ENCODE data around the gene HMGCS2.

DNA sequence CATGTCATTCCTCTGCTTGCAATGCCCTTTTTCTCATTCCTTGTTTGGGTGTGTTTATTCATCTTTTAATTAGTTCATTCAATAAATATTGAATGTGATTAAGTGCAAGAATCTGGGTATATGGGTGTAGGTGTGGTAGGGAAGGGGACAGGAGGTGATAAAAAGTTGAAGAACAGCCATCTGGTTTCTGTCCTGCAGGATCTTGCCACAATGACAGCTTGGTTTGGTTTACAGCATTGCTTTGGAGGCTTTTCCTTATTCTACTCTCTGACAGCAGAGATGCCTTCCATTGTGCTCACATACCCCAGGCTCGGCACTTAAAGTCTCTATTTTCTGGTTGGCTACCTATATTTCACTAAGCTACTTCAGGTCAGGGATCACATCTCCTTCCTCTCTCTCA, 45.6 kb upstream of the HMGCS2 start:
- TF ChIP-seq KLF16 (tag by site-specific recombination; IDR thresholded peaks at IDR 0.05) = no peak
- TF ChIP-seq ZNF76 (tag by site-specific recombination; IDR thresholded peaks at IDR 0.05; ENCODE audit: borderline replicate concordance, low read depth) = no peak
- TF ChIP-seq ZNF24 (tag by site-specific recombination; IDR thresholded peaks at IDR 0.05) = no peak
- TF ChIP-seq, protein P1, sequence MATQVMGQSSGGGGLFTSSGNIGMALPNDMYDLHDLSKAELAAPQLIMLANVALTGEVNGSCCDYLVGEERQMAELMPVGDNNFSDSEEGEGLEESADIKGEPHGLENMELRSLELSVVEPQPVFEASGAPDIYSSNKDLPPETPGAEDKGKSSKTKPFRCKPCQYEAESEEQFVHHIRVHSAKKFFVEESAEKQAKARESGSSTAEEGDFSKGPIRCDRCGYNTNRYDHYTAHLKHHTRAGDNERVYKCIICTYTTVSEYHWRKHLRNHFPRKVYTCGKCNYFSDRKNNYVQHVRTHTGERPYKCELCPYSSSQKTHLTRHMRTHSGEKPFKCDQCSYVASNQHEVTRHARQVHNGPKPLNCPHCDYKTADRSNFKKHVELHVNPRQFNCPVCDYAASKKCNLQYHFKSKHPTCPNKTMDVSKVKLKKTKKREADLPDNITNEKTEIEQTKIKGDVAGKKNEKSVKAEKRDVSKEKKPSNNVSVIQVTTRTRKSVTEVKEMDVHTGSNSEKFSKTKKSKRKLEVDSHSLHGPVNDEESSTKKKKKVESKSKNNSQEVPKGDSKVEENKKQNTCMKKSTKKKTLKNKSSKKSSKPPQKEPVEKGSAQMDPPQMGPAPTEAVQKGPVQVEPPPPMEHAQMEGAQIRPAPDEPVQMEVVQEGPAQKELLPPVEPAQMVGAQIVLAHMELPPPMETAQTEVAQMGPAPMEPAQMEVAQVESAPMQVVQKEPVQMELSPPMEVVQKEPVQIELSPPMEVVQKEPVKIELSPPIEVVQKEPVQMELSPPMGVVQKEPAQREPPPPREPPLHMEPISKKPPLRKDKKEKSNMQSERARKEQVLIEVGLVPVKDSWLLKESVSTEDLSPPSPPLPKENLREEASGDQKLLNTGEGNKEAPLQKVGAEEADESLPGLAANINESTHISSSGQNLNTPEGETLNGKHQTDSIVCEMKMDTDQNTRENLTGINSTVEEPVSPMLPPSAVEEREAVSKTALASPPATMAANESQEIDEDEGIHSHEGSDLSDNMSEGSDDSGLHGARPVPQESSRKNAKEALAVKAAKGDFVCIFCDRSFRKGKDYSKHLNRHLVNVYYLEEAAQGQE (tag by site-specific recombination; IDR thresholded peaks at IDR 0.05) = no peak
- no peak for TF ChIP-seq ZBTB21 (tag by site-specific recombination; IDR thresholded peaks at IDR 0.05)
- TF ChIP-seq ZNF10 (tag by site-specific recombination; IDR thresholded peaks at IDR 0.05) = no peak
- TF ChIP-seq, protein P2, sequence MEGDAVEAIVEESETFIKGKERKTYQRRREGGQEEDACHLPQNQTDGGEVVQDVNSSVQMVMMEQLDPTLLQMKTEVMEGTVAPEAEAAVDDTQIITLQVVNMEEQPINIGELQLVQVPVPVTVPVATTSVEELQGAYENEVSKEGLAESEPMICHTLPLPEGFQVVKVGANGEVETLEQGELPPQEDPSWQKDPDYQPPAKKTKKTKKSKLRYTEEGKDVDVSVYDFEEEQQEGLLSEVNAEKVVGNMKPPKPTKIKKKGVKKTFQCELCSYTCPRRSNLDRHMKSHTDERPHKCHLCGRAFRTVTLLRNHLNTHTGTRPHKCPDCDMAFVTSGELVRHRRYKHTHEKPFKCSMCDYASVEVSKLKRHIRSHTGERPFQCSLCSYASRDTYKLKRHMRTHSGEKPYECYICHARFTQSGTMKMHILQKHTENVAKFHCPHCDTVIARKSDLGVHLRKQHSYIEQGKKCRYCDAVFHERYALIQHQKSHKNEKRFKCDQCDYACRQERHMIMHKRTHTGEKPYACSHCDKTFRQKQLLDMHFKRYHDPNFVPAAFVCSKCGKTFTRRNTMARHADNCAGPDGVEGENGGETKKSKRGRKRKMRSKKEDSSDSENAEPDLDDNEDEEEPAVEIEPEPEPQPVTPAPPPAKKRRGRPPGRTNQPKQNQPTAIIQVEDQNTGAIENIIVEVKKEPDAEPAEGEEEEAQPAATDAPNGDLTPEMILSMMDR (tag by site-specific recombination; IDR thresholded peaks at IDR 0.05) = no peak
- TF ChIP-seq ZNF416 (tag by site-specific recombination; IDR thresholded peaks at IDR 0.05) = no peak
- TF ChIP-seq ZFP69B (tag by site-specific recombination; IDR thresholded peaks at IDR 0.05) = no peak
- TF ChIP-seq ZNF473 (tag by site-specific recombination; IDR thresholded peaks at IDR 0.05) = no peak
- TF ChIP-seq ZNF558 (tag by site-specific recombination; IDR thresholded peaks at IDR 0.05) = no peak
- TF ChIP-seq ZNF121 (tag by site-specific recombination; IDR thresholded peaks at IDR 0.05) = no peak
- no peak for TF ChIP-seq ZNF549 (tag by site-specific recombination; IDR thresholded peaks at IDR 0.05)
- TF ChIP-seq ZNF274 (IDR thresholded peaks at IDR 0.05; ENCODE audit: low read length) = no peak
- TF ChIP-seq ZNF274 (tag by site-specific recombination; IDR thresholded peaks at IDR 0.05; ENCODE audit: borderline replicate concordance) = no peak
